Calu3 (cell line): ENCODE measurements around the gene OR5D14. TPM values are rescaled to one million over a fixed set of nuclear protein-coding genes. Genes with fewer than 3 reads are reported as not detected.

Experiments
- BruUV-seq: library from RNA; stranded (reverse); fragments of 400-500 nt; replicated peaks from 2 replicates; lab custom pipeline; 2021; lab: Mats Ljungman, UMichigan
- CTCF ChIA-PET: fragments of 300-600 bp; sonication (Branson Sonifier 250); formaldehyde crosslinking; loops from one replicate; lab custom pipeline; 2022; ENCODE audit warnings: antibody characterized with exemption; lab: Charles Lee
- DNase-seq: peaks from one replicate; pipeline ENCODE4 v3.0.0; 2022
- H3K27ac Mint-ChIP-seq: one replicate; pipeline ENCODE4 v1.8.0; 2022; ENCODE audit warnings: mixed read lengths; ENCODE audit not compliant: unreplicated experiment
- H3K27me3 Mint-ChIP-seq: one replicate; pipeline ENCODE4 v1.8.0; 2022; ENCODE audit warnings: mixed read lengths; ENCODE audit not compliant: unreplicated experiment
- H3K36me3 Mint-ChIP-seq: one replicate; pipeline ENCODE4 v1.8.0; 2022; ENCODE audit warnings: mild to moderate bottlenecking, moderate library complexity, mixed read lengths; ENCODE audit not compliant: insufficient read depth, unreplicated experiment
- H3K4me1 Mint-ChIP-seq: one replicate; pipeline ENCODE4 v1.8.0; 2022; ENCODE audit warnings: mild to moderate bottlenecking, low read depth, mixed read lengths; ENCODE audit not compliant: unreplicated experiment
- H3K4me3 Mint-ChIP-seq: one replicate; pipeline ENCODE4 v1.8.0; 2022; ENCODE audit warnings: mild to moderate bottlenecking, low read depth, moderate library complexity, mixed read lengths; ENCODE audit not compliant: unreplicated experiment
- H3K9me3 Mint-ChIP-seq: one replicate; pipeline ENCODE4 v1.8.0; 2022; ENCODE audit warnings: low read depth, mixed read lengths; ENCODE audit not compliant: unreplicated experiment
- intact Hi-C: fragments of 100-400 bp; cut with micrococcal nuclease; formaldehyde crosslinking; loops from one replicate; pipeline ENCODE4 v1.10.0; 2022; ENCODE audit not compliant: unreplicated experiment
- total RNA-seq: library from RNA; stranded (reverse); gene quantifications from 2 replicates; pipeline ENCODE4 v1.2.3, GENCODE V29; 2022
- TF ChIP-seq, protein P1 (sequence below): fragments of 200-600 bp; IDR thresholded peaks from one replicate; pipeline ENCODE4 v1.8.0; 2022; ENCODE audit warnings: antibody characterized with exemption; ENCODE audit not compliant: unreplicated experiment

The OR5D14 gene
- total RNA-seq, 1 experiment from 2014 or later = not detected

DNA sequence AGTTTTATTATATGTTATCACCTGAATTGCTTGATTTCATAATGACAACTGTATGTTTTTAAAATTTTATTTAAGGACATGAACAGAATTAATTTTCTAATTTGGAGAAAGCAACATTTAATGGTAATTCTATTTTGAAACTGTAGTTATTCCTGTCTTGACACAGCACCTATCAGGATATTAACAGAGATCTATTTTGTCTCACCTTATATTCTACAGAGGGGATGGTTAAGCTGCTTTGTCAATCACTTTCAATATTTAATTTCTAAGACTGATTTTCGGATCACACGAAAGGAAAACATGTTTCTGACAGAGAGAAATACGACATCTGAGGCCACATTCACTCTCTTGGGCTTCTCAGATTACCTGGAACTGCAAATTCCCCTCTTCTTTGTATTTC lies 43.1 kb downstream of the OR5D14 start, which contains the start of gene OR5D16:
Gene OR5D16, plus strand, starts transcription at position 301 of the 400 bp plus-strand sequence. Its CDS starts 0 bp downstream, at position 301.
- no peaks in the 10 kb centered on the region for H3K4me1 Mint-ChIP-seq
- BruUV-seq = no TSS peak

More for the DNA sequence above, 43.1 kb downstream of the OR5D14 start, which contains the start of gene OR5D16:
- TF ChIP-seq, protein P1, sequence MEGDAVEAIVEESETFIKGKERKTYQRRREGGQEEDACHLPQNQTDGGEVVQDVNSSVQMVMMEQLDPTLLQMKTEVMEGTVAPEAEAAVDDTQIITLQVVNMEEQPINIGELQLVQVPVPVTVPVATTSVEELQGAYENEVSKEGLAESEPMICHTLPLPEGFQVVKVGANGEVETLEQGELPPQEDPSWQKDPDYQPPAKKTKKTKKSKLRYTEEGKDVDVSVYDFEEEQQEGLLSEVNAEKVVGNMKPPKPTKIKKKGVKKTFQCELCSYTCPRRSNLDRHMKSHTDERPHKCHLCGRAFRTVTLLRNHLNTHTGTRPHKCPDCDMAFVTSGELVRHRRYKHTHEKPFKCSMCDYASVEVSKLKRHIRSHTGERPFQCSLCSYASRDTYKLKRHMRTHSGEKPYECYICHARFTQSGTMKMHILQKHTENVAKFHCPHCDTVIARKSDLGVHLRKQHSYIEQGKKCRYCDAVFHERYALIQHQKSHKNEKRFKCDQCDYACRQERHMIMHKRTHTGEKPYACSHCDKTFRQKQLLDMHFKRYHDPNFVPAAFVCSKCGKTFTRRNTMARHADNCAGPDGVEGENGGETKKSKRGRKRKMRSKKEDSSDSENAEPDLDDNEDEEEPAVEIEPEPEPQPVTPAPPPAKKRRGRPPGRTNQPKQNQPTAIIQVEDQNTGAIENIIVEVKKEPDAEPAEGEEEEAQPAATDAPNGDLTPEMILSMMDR = no peak
- intact Hi-C loops = no loop called here
- Mint-ChIP-seq H3K36me3 (no peaks in the 10 kb centered on the region), H3K27ac (no peak within 1 kb of the TSS), H3K9me3 (peaks cover 11% of the 10 kb centered on the region), H3K4me3 (no peak within 1 kb of the TSS), H3K27me3 (no peaks in the 10 kb centered on the region)
- CTCF ChIA-PET = no interaction called here
- no peak for DNase-seq

Other genes starting within 250 kb of the OR5D14 start
- gene OR4C15, start 241.1 kb upstream of the OR5D14 start, total RNA-seq = not detected in 2 replicates
- not detected in 2 replicates for gene OR4C16, start 223.4 kb upstream of the OR5D14 start, total RNA-seq
- gene OR4C11, start 187.9 kb upstream of the OR5D14 start, total RNA-seq = not detected in 2 replicates
- gene OR4P4, start 160.4 kb upstream of the OR5D14 start, total RNA-seq = not detected in 2 replicates
- not detected in 2 replicates for gene OR4S2, start 147.2 kb upstream of the OR5D14 start, total RNA-seq
- 0.47 and 0.95 TPM in 2 replicates for gene OR4C6, start 133.4 kb upstream of the OR5D14 start, total RNA-seq
- not detected in 2 replicates for gene OR5D13, start 22.1 kb upstream of the OR5D14 start, total RNA-seq
- gene OR5L1, start 15.8 kb downstream of the OR5D14 start, total RNA-seq = not detected in 2 replicates
- gene OR5D18, start 24.1 kb downstream of the OR5D14 start, total RNA-seq = not detected in 2 replicates
- gene OR5L2, start 31.7 kb downstream of the OR5D14 start, total RNA-seq = not detected in 2 replicates
- gene OR5D16, start 43.2 kb downstream of the OR5D14 start, total RNA-seq = not detected in 2 replicates
- not detected in 2 replicates for gene TRIM51, start 87.7 kb downstream of the OR5D14 start, total RNA-seq
- not detected in 2 replicates for gene OR5W2, start 119.0 kb downstream of the OR5D14 start, total RNA-seq
- not detected in 2 replicates for gene OR5I1, start 140.8 kb downstream of the OR5D14 start, total RNA-seq
- gene OR10AG1, start 174.4 kb downstream of the OR5D14 start, total RNA-seq = not detected in 2 replicates
- not detected in 2 replicates for gene OR5F1, start 199.1 kb downstream of the OR5D14 start, total RNA-seq
- not detected in 2 replicates for gene OR5AS1, start 232.1 kb downstream of the OR5D14 start, total RNA-seq